ENCODE data around the gene NPHP4. TPM values are rescaled to one million over a fixed set of nuclear protein-coding genes. Genes with fewer than 3 reads are reported as not detected.

The NPHP4 gene
- total RNA-seq, 1 experiment from 2014 or later: 20.0 TPM

DNA sequence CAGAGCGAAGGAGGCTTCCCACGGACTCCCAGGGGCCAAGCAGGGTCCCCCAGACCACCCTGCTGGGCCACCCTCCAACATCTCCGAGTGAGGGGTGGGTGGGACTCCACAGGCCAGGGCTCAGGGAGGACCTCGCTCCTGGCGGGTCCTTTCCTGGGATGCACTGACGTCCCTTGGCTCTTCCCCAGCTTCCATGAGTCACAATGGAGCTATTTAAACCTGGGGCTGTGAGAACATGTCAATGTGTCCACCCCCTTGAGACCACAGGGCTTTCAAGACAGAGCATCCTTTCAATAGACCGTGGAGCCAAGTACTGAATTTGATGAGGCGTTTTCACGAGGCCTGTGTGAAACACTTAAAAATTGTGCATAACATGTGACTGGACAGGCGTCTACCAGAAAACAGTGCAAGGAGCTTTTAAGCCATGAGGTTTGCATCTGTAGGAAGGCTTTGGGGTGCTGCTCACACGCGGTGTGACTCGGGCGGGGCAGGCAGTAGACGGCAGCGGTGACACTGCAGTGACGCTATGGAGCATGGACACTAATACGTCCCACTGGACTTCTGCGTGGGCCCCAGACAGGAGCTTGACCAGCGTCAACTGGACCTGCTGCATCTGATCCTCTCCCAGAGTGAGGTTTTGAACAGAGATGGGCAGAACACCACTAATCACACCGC, 24.1 kb upstream of the NPHP4 start:
- no peak overlapping the region for H3K4me3 ChIP-seq (replicated peaks in 1 of 2; ENCODE audit: low read depth in 1 of 2, low read length in 2 of 2)
- H3K4me2 ChIP-seq (ENCODE audit: low read length): no peak overlapping the region
- H3K9ac ChIP-seq (ENCODE audit: low read length): no peak overlapping the region
- DNase-seq (ENCODE audit: low read depth, low spot score): no peak
- H4K20me1 ChIP-seq (ENCODE audit: insufficient read depth): no peaks in the 10 kb centered on the region
- ChIA-PET CTCF (no interaction called here), RAD21 (ENCODE audit: low non-redundant PET in 1 of 2, low total read pairs in 2 of 2, uncharacterized antibody in 2 of 2, unreplicated experiment in 2 of 2) (no interaction called here), POLR2A (no interaction called here)
- H3K27me3 ChIP-seq (ENCODE audit: insufficient read depth, low read length): no peaks in the 10 kb centered on the region
- no peaks in the 10 kb centered on the region for H3K36me3 ChIP-seq (ENCODE audit: control insufficient read depth in 1 of 2, insufficient read depth in 2 of 2, low read length in 2 of 2)
- H2AFZ ChIP-seq (ENCODE audit: low read depth, low read length, poor library complexity, severe bottlenecking): no peak overlapping the region
- no peaks in the 10 kb centered on the region for H3K9me3 ChIP-seq (ENCODE audit: control insufficient read depth in 1 of 2, insufficient read depth in 1 of 2, low read depth in 1 of 2, low read length in 2 of 2)
- ATAC-seq: no peak
- intact Hi-C loops (cut with micrococcal nuclease): no loop called here
- BruUV-seq (replicated peaks): no TSS peak
- H3K79me2 ChIP-seq (ENCODE audit: insufficient read depth, low read length): no peaks in the 10 kb centered on the region
- TF ChIP-seq, protein P1, sequence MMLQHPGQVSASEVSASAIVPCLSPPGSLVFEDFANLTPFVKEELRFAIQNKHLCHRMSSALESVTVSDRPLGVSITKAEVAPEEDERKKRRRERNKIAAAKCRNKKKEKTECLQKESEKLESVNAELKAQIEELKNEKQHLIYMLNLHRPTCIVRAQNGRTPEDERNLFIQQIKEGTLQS (IDR thresholded peaks at IDR 0.05): no peak
- TF ChIP-seq, protein P2, sequence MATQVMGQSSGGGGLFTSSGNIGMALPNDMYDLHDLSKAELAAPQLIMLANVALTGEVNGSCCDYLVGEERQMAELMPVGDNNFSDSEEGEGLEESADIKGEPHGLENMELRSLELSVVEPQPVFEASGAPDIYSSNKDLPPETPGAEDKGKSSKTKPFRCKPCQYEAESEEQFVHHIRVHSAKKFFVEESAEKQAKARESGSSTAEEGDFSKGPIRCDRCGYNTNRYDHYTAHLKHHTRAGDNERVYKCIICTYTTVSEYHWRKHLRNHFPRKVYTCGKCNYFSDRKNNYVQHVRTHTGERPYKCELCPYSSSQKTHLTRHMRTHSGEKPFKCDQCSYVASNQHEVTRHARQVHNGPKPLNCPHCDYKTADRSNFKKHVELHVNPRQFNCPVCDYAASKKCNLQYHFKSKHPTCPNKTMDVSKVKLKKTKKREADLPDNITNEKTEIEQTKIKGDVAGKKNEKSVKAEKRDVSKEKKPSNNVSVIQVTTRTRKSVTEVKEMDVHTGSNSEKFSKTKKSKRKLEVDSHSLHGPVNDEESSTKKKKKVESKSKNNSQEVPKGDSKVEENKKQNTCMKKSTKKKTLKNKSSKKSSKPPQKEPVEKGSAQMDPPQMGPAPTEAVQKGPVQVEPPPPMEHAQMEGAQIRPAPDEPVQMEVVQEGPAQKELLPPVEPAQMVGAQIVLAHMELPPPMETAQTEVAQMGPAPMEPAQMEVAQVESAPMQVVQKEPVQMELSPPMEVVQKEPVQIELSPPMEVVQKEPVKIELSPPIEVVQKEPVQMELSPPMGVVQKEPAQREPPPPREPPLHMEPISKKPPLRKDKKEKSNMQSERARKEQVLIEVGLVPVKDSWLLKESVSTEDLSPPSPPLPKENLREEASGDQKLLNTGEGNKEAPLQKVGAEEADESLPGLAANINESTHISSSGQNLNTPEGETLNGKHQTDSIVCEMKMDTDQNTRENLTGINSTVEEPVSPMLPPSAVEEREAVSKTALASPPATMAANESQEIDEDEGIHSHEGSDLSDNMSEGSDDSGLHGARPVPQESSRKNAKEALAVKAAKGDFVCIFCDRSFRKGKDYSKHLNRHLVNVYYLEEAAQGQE (IDR thresholded peaks at IDR 0.05; ENCODE audit: low read depth): no peak
- TF ChIP-seq, protein P3, sequence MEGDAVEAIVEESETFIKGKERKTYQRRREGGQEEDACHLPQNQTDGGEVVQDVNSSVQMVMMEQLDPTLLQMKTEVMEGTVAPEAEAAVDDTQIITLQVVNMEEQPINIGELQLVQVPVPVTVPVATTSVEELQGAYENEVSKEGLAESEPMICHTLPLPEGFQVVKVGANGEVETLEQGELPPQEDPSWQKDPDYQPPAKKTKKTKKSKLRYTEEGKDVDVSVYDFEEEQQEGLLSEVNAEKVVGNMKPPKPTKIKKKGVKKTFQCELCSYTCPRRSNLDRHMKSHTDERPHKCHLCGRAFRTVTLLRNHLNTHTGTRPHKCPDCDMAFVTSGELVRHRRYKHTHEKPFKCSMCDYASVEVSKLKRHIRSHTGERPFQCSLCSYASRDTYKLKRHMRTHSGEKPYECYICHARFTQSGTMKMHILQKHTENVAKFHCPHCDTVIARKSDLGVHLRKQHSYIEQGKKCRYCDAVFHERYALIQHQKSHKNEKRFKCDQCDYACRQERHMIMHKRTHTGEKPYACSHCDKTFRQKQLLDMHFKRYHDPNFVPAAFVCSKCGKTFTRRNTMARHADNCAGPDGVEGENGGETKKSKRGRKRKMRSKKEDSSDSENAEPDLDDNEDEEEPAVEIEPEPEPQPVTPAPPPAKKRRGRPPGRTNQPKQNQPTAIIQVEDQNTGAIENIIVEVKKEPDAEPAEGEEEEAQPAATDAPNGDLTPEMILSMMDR (IDR thresholded peaks at IDR 0.05 in 2 of 3, conservative IDR thresholded peaks at IDR 0.05 in 1 of 3; ENCODE audit: borderline replicate concordance in 1 of 3, insufficient read depth in 1 of 3, low read depth in 2 of 3, low read length in 2 of 3): no peak
- TF ChIP-seq JUND (IDR thresholded peaks at IDR 0.05): no peak
- TF ChIP-seq CEBPB (IDR thresholded peaks at IDR 0.05; ENCODE audit: low read depth): no peak
- TF ChIP-seq, protein P4, sequence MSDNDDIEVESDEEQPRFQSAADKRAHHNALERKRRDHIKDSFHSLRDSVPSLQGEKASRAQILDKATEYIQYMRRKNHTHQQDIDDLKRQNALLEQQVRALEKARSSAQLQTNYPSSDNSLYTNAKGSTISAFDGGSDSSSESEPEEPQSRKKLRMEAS (IDR thresholded peaks at IDR 0.05): no peak
- no peak for TF ChIP-seq FOSL1 (IDR thresholded peaks at IDR 0.05; ENCODE audit: low read depth)
- TF ChIP-seq SIN3A (IDR thresholded peaks at IDR 0.05; ENCODE audit: low read depth): no peak
- TF ChIP-seq EGR1 (IDR thresholded peaks at IDR 0.05; ENCODE audit: low read depth): no peak
- TF ChIP-seq ZFX (IDR thresholded peaks at IDR 0.05): no peak
- no peak for TF ChIP-seq CBX3 (IDR thresholded peaks at IDR 0.05; ENCODE audit: low read depth)
- TF ChIP-seq POLR2AphosphoS5 (IDR thresholded peaks at IDR 0.05; ENCODE audit: low read depth, low read length): no peak
- TF ChIP-seq ELF1 (IDR thresholded peaks at IDR 0.05; ENCODE audit: borderline replicate concordance, low read depth): no peak
- no peak for TF ChIP-seq YY1 (IDR thresholded peaks at IDR 0.05; ENCODE audit: extremely low read depth, insufficient replicate concordance, low read depth, low read length)
- no peak for TF ChIP-seq TCF7L2 (IDR thresholded peaks at IDR 0.05; ENCODE audit: borderline replicate concordance, extremely low read depth, insufficient read depth, insufficient read length)
- no peak for TF ChIP-seq POLR2A (IDR thresholded peaks at IDR 0.05; ENCODE audit: borderline replicate concordance, extremely low read depth, insufficient read depth, insufficient read length)
- TF ChIP-seq EZH2 (IDR thresholded peaks at IDR 0.05): no peak
- TF ChIP-seq SP1 (IDR thresholded peaks at IDR 0.05; ENCODE audit: low read depth): no peak
- H3K9me2 ChIP-seq (ENCODE audit: insufficient read depth): no peaks in the 10 kb centered on the region
- no peak overlapping the region for H3K27ac ChIP-seq (ENCODE audit: low read depth, low read length)
- peaks cover 0 to 11% of the 10 kb centered on the region in 2 experiments; a peak in 2 of 4 replicates for H3K4me1 ChIP-seq (ENCODE audit: control insufficient read depth in 1 of 2, insufficient read depth in 2 of 2, low read length in 2 of 2)
